GM21717 (cell line): ENCODE results near the gene TKFC.
"Not testable (repeated sequence)": the region's sequence is repeated elsewhere in the genome, so short reads cannot be mapped to it uniquely, and the experiment has no call there.

Source experiments
- ATAC-seq: cut with Tn5 transposase; IDR thresholded peaks from one replicate; pipeline ENCODE4 v1.9.1; 2021; ENCODE audit warnings: mild to moderate bottlenecking, moderate library complexity; ENCODE audit not compliant: unreplicated experiment

The TKFC gene

GRCh38 chr11:61362542-61362875 lies 29.5 kb downstream of the TKFC start:
- no peak for ATAC-seq

- no peak for ATAC-seq
Observed at GRCh38 chr11:61364012-61364675, 31.1 kb downstream of the TKFC start.

GRCh38 chr11:61367406-61367805 lies 34.4 kb downstream of the TKFC start:
- no peak for ATAC-seq

- ATAC-seq: no peak
Observed at GRCh38 chr11:61368646-61369045, 35.6 kb downstream of the TKFC start.

- no peak for ATAC-seq
Observed at GRCh38 chr11:61369372-61370348, 36.6 kb downstream of the TKFC start.

- ATAC-seq: no peak
Observed at GRCh38 chr11:61370349-61371005, 37.4 kb downstream of the TKFC start.

GRCh38 chr11:61372659-61373420 lies 39.8 kb downstream of the TKFC start:
- no peak for ATAC-seq

GRCh38 chr11:61375761-61376108 lies 42.7 kb downstream of the TKFC start:
- ATAC-seq: no peak

- ATAC-seq: no peak
Observed at GRCh38 chr11:61377461-61378160, 44.6 kb downstream of the TKFC start.

GRCh38 chr11:61378713-61379313 lies 45.8 kb downstream of the TKFC start:
- ATAC-seq: no peak

- ATAC-seq: no peak
Observed at GRCh38 chr11:61380884-61381283, 47.9 kb downstream of the TKFC start.

GRCh38 chr11:61383859-61384258 lies 50.8 kb downstream of the TKFC start:
- ATAC-seq: not testable (repeated sequence)

- no peak for ATAC-seq
Observed at GRCh38 chr11:61384271-61385242, 51.5 kb downstream of the TKFC start.

GRCh38 chr11:61390161-61390560 lies 57.1 kb downstream of the TKFC start:
- no peak for ATAC-seq

GRCh38 chr11:61392981-61393595 lies 60.1 kb downstream of the TKFC start:
- ATAC-seq: peak; percentile 13
